Measurements from ENCODE around the gene FILIP1L.

FILIP1L gene

GRCh38 chr3:99834211-99834957 is 279.9 kb downstream of the FILIP1L start:
- H3K4me3 ChIP-seq (ENCODE audit: low read depth, low read length): no peak overlapping the region
- TF ChIP-seq CTCF (IDR thresholded peaks at IDR 0.05; ENCODE audit: borderline replicate concordance, insufficient read depth, low read depth, low read length): no peak

DNA sequence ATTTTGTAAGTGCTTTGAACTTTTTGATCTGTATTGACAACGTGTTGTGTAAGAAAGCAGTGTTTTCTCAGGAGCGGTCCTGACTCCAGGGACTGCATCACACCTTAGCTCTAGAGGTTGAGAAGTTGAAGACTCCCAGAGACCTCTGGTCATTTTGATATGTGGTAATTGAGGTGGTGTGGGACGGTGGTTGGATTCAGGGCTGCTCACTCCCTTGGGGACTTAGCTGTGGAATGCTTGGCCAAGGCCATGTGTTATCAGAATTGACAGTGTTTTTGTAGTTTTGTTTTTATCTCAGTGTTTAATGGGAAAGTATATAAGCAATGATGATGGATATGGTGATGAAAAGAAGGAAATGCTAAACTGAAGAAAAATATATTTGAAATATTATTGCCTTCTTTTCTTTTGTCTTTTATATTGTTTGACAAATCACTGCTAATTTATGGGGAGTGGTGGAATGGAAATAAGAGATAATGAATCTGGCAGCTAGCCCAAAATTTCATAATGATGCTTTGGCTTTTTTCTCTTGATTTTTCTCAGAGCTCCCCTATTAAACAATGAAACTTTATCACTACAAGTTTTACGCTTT is 280.6 kb downstream of the FILIP1L start:
- no peak for TF ChIP-seq CTCF (IDR thresholded peaks at IDR 0.05; ENCODE audit: borderline replicate concordance, insufficient read depth, low read depth, low read length)
- no peak overlapping the region for H3K4me3 ChIP-seq (ENCODE audit: low read depth, low read length)

- no peak for TF ChIP-seq CTCF (IDR thresholded peaks at IDR 0.05; ENCODE audit: borderline replicate concordance, insufficient read depth, low read depth, low read length)
- H3K4me3 ChIP-seq (ENCODE audit: low read depth, low read length): no peak overlapping the region
Observed at GRCh38 chr3:99829844-99830243, 284.5 kb downstream of the FILIP1L start.

DNA sequence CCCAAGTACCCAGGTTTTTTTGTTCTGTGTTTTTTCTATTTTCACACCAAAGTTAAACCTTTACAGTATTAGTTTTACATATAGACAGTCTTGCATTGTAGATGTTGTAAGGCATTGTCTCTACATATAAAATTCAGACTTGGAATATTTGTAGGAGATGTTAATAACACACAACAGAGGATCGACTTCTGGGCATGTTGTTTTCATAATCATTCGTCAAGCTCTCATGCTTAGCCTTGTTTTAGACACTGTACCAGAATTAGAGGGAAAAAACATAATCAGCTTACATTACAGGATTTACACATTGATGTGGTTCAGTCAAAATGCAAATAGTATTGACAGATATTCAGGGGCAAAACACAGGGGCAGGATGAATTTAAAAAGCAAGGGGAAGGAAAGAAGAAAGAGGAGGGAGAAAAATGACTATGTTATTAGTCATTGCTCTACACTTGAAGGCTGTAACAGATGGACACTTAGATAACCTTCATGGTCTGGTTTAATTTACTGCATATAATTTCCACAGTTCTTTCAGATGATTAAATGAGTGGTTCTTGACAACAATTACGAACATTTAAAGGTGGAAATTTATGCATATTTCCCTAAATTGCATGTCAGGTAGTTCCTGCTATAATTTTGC is 289.2 kb downstream of the FILIP1L start:
- H3K4me3 ChIP-seq (ENCODE audit: low read depth, low read length): no peak overlapping the region
- no peak for TF ChIP-seq CTCF (IDR thresholded peaks at IDR 0.05; ENCODE audit: borderline replicate concordance, insufficient read depth, low read depth, low read length)

DNA sequence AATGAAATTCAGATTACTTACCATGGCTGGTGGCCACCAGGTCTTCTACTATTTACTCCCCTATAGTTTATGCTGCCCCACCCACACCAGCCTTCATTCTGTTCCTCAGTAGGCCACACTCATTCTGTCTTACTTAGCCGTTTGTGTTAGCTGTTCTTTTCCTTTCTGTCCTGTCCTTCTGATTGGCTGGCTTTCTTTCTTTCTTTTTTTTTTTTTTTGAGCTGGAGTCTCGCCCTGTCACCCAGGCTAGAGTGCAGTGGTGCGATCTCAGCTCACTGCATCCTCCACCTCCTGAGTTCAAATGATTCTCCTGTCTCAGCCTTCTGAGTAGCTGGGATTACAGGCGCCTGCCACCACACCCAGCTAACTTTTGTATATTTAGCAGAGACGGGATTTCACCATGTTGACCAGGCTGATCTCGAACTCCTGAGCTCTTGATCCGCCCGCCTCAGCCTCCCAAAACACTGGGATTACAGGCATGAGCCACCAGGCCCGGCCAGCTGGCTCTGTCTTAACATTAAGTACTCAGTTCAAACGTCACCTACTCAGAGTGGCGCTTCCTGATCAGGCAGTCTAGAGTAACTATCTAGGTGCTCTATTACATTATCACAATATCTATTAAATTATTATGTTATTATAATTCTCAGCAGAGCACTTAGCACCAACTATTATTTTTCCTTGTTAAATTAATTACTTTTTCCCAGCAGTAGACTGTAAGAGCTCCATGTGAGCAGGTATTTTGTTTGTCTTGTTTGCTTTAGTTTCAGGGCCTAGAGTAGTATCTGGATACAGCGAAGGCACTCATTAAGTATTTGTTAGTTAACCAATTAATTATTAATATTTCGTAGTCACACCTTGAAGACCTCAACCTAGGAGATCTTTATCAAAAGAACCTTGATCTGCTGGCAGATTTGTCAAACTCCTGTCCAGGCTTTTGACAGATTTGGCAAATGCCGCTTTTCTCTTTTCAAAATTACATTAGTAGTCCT is 290.3 kb downstream of the FILIP1L start:
- no peak for TF ChIP-seq CTCF (IDR thresholded peaks at IDR 0.05; ENCODE audit: borderline replicate concordance, insufficient read depth, low read depth, low read length)
- no peak overlapping the region for H3K4me3 ChIP-seq (ENCODE audit: low read depth, low read length)

DNA sequence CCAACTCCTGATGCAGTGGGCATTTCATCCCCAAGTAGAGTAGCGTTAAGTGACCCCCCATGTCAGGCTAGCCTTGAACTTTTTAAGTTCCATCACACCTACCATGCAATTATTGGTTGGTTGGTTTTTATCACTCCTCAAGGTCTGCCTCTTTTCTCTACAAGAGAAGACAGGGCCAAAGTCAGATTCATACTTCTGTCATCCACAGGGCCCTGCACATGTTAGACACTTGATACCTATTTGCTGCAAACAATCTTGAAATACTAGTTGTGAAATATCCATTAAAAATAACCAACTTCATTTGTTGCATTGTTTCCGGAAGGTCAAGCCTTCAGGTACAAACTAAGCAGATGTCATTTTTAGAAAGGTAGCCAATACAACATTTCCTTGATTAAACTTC is 295.5 kb downstream of the FILIP1L start:
- TF ChIP-seq CTCF (IDR thresholded peaks at IDR 0.05; ENCODE audit: borderline replicate concordance, insufficient read depth, low read depth, low read length): no peak

More for the DNA sequence above, 295.5 kb downstream of the FILIP1L start:
- no peak overlapping the region for H3K4me3 ChIP-seq (ENCODE audit: low read depth, low read length)

All from GM12875 (cell line).